HG02943 (cell line): ENCODE data around the gene MTRFR.
"Not testable (repeated sequence)": the region's sequence is repeated elsewhere in the genome, so short reads cannot be mapped to it uniquely, and the experiment has no call there.

Experiments used
- ATAC-seq: cut with Tn5 transposase; IDR thresholded peaks from one replicate; pipeline ENCODE4 v1.9.1; 2021; ENCODE audit warnings: mild to moderate bottlenecking, low read depth, moderate library complexity; ENCODE audit not compliant: unreplicated experiment

MTRFR gene

GRCh38 chr12:123232807-123233504 lies at the start of gene MTRFR, which contains the start of gene MPHOSPH9:
Gene MTRFR (plus strand): TSS chr12:123233436. CDS start chr12:123253675, 20,239 bp downstream.
Gene MPHOSPH9 (minus strand): TSS chr12:123233141. CDS start chr12:123230364, 2,777 bp downstream.
- peak; percentile 73 for ATAC-seq

GRCh38 chr12:123187637-123188036 lies 45.6 kb upstream of the MTRFR start:
- no peak for ATAC-seq

DNA sequence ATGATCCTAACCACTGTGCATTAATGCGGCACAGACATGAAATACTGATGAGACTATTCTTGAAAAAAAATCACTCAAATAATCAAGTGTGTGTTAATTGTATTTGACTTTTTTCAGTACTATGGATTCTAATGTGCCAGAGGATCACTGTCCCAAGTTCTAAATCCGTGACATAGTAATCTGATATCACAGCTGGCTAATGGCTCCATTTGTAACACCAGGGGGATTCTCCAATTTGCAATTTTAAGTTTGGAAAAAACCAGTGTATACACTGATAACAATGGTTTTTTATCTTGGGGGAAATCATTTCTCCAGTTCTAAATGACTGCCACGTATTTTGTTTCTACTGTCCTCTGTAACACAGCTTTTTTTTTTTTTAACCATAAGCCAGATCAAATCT lies 33.3 kb upstream of the MTRFR start:
- no peak for ATAC-seq

DNA sequence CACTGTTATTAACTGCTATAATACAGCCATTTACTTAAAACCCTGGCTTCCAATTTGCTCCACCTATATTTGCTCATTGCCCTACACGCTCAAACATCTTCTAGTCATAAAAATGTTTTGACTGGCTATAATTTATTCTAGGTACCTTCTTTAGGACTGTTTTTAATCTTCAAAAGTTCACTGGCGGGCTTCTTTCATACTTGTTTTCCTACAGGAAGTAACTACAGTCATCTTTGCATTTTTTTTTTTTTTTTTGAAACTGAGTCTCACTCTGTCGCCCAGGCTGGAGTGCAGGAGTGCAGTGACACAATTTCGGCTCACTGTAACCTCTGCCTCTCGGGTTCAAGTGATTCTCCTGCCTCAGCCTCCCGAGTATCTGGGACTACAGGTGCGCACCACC lies 32.8 kb upstream of the MTRFR start:
- ATAC-seq = no peak

- not testable (repeated sequence) for ATAC-seq
Observed at GRCh38 chr12:123206794-123207193, 26.4 kb upstream of the MTRFR start.

DNA sequence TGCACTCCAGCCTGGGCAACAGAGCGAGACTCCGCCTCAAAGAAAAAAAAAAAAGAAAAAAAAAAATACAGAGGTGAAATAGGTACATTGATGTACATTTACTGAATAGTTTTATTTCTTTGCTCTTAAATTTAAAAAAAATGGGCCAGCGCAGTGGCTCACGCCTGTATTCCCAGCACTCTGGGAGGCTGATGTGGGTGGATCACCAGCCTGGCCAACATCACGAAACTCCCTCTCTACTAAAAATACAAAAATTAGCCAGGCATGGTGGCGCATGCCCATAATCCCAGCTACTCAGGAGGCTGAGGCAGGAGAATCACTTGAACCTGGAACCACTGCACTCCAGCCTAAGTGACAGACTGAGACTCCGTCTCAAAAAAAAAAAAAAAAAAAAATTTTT lies 25.4 kb upstream of the MTRFR start:
- ATAC-seq = not testable (repeated sequence)

GRCh38 chr12:123223241-123223668 lies 10.0 kb upstream of the MTRFR start:
- no peak for ATAC-seq

DNA sequence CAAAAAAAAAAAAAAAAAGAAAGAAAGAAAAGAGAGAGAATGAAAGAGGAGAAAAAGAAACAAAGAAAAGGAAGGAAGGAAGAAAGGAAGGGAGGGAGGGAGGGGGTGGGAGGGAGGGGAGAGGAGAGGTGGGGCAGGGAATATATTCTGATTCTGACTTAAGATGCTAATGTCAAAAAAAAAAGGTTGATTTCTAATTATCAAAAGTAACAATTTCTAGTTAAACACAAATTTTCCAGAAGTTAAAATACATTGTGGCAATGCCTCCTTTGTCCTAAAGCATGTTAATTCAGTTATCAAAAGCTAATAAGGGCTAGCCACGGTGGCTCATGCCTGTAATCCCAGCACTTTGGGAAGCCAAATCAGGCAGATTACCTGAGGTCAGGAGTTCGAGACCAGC lies 7.8 kb upstream of the MTRFR start:
- ATAC-seq = no peak

- no peak for ATAC-seq
Observed at GRCh38 chr12:123227581-123228258, 5.5 kb upstream of the MTRFR start.

GRCh38 chr12:123229051-123229450 lies 4.2 kb upstream of the MTRFR start:
- no peak for ATAC-seq

DNA sequence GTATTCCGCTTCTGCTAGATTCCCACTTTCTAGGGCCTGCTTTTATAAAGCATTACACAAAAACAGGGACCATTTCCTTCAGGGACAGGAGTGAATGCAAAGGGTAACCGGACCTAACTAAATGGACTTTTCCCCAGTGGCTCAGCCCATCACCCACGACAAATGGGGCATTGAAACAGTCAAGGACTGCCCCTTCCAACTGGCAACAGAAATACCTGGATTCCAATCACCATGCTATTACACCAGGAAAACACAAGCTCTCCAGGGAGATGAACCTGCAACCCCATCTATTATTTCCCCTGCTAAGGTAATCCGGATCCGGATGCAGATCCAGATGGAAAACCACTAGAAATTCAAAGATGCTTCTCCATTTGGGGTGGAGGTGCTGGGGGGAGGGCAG lies 1.3 kb upstream of the MTRFR start:
- ATAC-seq = no peak

DNA sequence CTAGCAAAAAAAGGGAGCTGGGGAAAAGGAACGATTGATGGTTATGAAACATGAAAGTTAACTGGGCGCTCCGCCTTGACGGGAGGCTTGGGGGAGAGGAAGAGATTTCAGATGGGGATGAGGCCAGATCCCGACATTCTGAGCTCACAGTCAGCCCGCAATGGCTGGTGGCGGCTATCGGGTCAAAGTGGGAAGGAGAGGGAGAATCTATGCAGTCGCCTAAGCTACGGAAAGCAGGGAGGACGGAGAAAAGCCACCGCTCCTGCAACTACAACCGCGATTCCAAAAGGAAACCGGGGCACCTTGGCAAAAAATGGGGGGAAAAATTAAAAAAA lies 797 bp upstream of the MTRFR start:
- no peak for ATAC-seq

DNA sequence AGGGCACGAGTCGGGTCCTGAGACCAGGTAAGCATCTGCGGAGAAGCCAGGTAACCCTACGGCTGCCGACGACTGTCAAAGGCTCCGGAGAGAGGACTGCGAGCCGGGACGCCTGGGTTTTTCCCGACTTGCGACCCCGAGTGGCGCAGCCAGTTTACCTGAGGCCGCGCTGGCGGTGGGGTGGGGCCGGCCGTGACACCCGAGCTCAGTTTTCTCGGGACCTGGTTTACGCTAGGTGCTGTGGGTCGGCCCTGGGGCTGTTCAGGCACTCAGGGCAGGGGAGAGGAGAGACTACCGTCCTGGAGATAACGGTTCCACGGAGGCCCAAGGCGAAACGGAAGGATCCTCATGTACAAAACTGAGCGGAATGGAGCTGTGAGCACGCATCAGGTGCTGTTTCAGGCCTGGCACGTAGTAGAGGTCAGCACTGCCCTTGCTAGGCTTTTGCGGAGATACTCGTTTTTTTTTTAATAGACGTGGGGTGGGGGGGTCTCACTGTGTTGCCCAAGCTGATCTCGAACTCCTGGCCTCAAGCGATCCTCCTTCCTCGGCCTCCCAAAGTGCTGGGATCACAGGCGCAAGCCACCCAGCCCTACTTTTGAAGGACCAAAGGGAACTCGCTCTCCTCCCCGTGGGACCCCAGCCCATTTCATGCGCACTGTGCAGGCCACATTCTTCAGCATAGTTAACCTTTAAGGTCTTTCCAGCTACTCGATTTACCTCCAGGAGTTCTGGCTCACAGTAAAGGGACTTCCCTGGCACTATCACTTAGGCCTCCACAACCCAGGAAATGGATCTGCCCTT lies 471 bp downstream of the MTRFR start:
- peak; percentile 20 for ATAC-seq

- ATAC-seq = no peak
Observed at GRCh38 chr12:123237646-123238329, 4.6 kb downstream of the MTRFR start.

DNA sequence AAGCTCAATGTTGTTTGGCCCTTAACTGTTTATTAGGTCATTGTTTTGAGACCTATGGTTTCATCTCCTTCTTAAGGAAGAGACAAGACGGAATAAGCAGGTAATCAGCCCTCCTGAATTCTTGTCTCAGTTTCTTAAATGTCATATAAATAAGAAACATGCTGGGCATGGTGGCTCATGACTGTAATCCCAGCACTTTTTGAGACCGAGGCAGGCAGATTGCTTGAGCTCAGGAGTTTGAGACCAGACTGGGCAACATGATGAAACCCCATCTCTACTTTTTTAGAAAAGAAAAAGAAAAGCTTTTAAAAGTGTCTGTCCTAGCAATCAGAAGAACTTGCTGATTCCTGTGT lies 5.1 kb downstream of the MTRFR start:
- ATAC-seq = no peak

DNA sequence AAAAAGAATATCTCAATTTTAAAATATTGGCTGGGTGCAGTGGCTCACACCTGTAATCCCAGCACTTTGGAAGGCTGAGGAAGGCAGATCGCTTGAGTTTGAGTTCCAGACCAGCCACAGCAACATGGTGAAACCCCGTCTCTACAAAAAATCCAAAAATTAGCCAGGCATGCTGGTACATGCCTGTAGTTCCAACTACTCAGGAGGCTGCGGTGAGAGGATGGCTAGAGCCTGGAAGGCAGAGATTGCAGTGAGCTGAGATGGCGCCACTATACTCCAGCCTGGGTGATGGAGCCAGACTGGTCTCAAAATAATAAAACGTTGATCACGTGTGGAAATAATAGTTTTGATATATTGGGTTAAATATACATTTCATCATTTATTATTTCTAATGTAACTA lies 5.7 kb downstream of the MTRFR start:
- no peak for ATAC-seq

- no peak for ATAC-seq
Observed at GRCh38 chr12:123242116-123242904, 9.1 kb downstream of the MTRFR start.

DNA sequence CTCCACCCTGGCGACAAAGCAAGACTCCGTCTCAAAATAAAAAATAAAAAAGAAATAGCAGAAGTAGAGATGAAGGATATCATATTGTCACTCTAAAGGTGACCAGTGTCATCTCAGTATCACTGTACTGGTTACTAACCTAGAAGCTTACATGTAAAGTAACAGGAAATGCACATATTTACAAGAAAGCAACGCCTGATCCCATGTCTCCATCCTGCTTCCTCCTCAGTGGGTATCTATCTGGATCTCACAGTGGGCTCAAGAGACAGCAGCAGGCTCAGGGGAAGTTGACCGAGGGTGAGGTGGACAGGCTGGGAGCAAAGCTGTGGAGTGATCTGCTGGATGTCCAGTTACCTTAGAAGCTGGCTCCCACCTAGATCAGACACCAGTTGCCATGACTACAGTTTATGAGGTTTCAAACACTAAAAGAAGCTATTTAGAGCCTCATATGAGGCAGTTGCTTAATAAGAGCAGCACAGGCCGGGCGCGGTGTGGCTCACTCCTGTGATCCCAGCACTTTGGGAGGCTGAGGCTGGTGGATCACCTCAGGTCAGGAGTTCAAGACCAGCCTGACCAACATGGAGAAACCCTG lies 10.5 kb downstream of the MTRFR start:
- ATAC-seq = no peak

- no peak for ATAC-seq
Observed at GRCh38 chr12:123245678-123246077, 12.4 kb downstream of the MTRFR start.

GRCh38 chr12:123248129-123248528 lies 14.9 kb downstream of the MTRFR start:
- not testable (repeated sequence) for ATAC-seq
